Measurements from ENCODE around the gene CEACAM20.

GRCh38 chr19:44529536-44529935 lies at the start of gene CEACAM20:
- TF ChIP-seq, protein P1, sequence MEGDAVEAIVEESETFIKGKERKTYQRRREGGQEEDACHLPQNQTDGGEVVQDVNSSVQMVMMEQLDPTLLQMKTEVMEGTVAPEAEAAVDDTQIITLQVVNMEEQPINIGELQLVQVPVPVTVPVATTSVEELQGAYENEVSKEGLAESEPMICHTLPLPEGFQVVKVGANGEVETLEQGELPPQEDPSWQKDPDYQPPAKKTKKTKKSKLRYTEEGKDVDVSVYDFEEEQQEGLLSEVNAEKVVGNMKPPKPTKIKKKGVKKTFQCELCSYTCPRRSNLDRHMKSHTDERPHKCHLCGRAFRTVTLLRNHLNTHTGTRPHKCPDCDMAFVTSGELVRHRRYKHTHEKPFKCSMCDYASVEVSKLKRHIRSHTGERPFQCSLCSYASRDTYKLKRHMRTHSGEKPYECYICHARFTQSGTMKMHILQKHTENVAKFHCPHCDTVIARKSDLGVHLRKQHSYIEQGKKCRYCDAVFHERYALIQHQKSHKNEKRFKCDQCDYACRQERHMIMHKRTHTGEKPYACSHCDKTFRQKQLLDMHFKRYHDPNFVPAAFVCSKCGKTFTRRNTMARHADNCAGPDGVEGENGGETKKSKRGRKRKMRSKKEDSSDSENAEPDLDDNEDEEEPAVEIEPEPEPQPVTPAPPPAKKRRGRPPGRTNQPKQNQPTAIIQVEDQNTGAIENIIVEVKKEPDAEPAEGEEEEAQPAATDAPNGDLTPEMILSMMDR (IDR thresholded peaks at IDR 0.05 in 2 of 3, conservative IDR thresholded peaks at IDR 0.05 in 1 of 3; ENCODE audit: control insufficient read depth in 2 of 3, extremely low read depth in 1 of 3, insufficient read depth in 1 of 3, low read depth in 3 of 3, low read length in 3 of 3) = no peak
- TF ChIP-seq EZH2 (IDR thresholded peaks at IDR 0.05; ENCODE audit: borderline replicate concordance, control insufficient read depth, low read depth, low read length) (no peak), TCF3 (IDR thresholded peaks at IDR 0.05; ENCODE audit: borderline replicate concordance, insufficient read depth, low read depth, low read length) (no peak), POLR2A (IDR thresholded peaks at IDR 0.05; ENCODE audit: low read depth, low read length) (no peak), POLR2AphosphoS5 (IDR thresholded peaks at IDR 0.05; ENCODE audit: low read length) (no peak), CREB1 (IDR thresholded peaks at IDR 0.05; ENCODE audit: low read depth) (no peak), ZNF592 (IDR thresholded peaks at IDR 0.05) (no peak)

All from GM12878 (cell line).